ENCODE data around the gene ACADL.

The ACADL gene

GRCh38 chr2:210162466-210163124, 62.7 kb downstream of the ACADL start:
- DNase-seq (ENCODE audit: low read depth in 1 of 2, low spot score in 1 of 2): peak in 1 of 2 experiments; percentile 36
- peak overlapping the region; percentile 57 for H3K27ac ChIP-seq (replicated peaks)
- TF ChIP-seq GABPA (IDR thresholded peaks at IDR 0.05; ENCODE audit: low read depth) (no peak), SPI1 (IDR thresholded peaks at IDR 0.05; ENCODE audit: borderline replicate concordance, low read depth) (peak; percentile 56; the same call in 1 of the 2 replicates)
- H3K4me3 ChIP-seq (replicated peaks; ENCODE audit: insufficient read depth, low read length): no peak overlapping the region
- no peaks in the 10 kb centered on the region for H3K27me3 ChIP-seq (ENCODE audit: insufficient read depth, poor library complexity, severe bottlenecking)

GRCh38 chr2:210159059-210159458, 66.2 kb downstream of the ACADL start:
- TF ChIP-seq SPI1 (IDR thresholded peaks at IDR 0.05; ENCODE audit: borderline replicate concordance, low read depth) (no peak), GABPA (IDR thresholded peaks at IDR 0.05; ENCODE audit: low read depth) (no peak), REST (IDR thresholded peaks at IDR 0.05; ENCODE audit: insufficient replicate concordance, low read depth) (no peak), CTCF (IDR thresholded peaks at IDR 0.05; ENCODE audit: insufficient read depth, low read length) (no peak), POLR2AphosphoS5 (IDR thresholded peaks at IDR 0.05; ENCODE audit: low read depth) (no peak)
- no peak overlapping the region for H3K27ac ChIP-seq (replicated peaks)
- no peaks in the 10 kb centered on the region for H3K27me3 ChIP-seq (ENCODE audit: insufficient read depth, poor library complexity, severe bottlenecking)
- DNase-seq (ENCODE audit: low read depth in 1 of 2, low spot score in 1 of 2): no peak
- H3K4me3 ChIP-seq (replicated peaks; ENCODE audit: insufficient read depth, low read length): no peak overlapping the region

GRCh38 chr2:210158236-210158635, 67.0 kb downstream of the ACADL start:
- H3K27ac ChIP-seq (replicated peaks): no peak overlapping the region
- H3K27me3 ChIP-seq (ENCODE audit: insufficient read depth, poor library complexity, severe bottlenecking): no peaks in the 10 kb centered on the region
- TF ChIP-seq SPI1 (IDR thresholded peaks at IDR 0.05; ENCODE audit: borderline replicate concordance, low read depth) (no peak), GABPA (IDR thresholded peaks at IDR 0.05; ENCODE audit: low read depth) (no peak), POLR2AphosphoS5 (IDR thresholded peaks at IDR 0.05; ENCODE audit: low read depth) (no peak), REST (IDR thresholded peaks at IDR 0.05; ENCODE audit: insufficient replicate concordance, low read depth) (no peak), CTCF (IDR thresholded peaks at IDR 0.05; ENCODE audit: insufficient read depth, low read length) (no peak)
- H3K4me3 ChIP-seq (replicated peaks; ENCODE audit: insufficient read depth, low read length): no peak overlapping the region
- DNase-seq (ENCODE audit: low read depth in 1 of 2, low spot score in 1 of 2): no peak

- Histone ChIP-seq H3K27me3 (ENCODE audit: insufficient read depth, poor library complexity, severe bottlenecking) (no peaks in the 10 kb centered on the region), H3K27ac (replicated peaks) (no peak overlapping the region), H3K4me3 (replicated peaks; ENCODE audit: insufficient read depth, low read length) (no peak overlapping the region)
- no peak for TF ChIP-seq REST (IDR thresholded peaks at IDR 0.05; ENCODE audit: insufficient replicate concordance, low read depth)
- TF ChIP-seq CTCF (IDR thresholded peaks at IDR 0.05; ENCODE audit: insufficient read depth, low read length): no peak
- TF ChIP-seq POLR2AphosphoS5 (IDR thresholded peaks at IDR 0.05; ENCODE audit: low read depth): no peak
- TF ChIP-seq SPI1 (IDR thresholded peaks at IDR 0.05; ENCODE audit: borderline replicate concordance, low read depth): no peak
- no peak for DNase-seq (ENCODE audit: low read depth in 1 of 2, low spot score in 1 of 2)
Observed at GRCh38 chr2:210157526-210157925, 67.7 kb downstream of the ACADL start.

All from HL-60 (cell line).